KMS-11 (cell line): ENCODE measurements around the gene COL5A1.

Source experiments
- H2AFZ ChIP-seq: fragments of 200-600 bp; sonication (generic); 2 replicates; pipeline ENCODE4 v1.6.1; 2016; ENCODE audit warnings: antibody characterized with exemption, mixed run types, low read depth
- H3K27ac ChIP-seq: fragments of 200-600 bp; sonication (generic); 2 replicates; pipeline ENCODE4 v1.6.1; 2016; ENCODE audit warnings: mild to moderate bottlenecking, mixed run types
- H3K27me3 ChIP-seq: fragments of 200-600 bp; sonication (generic); 2 replicates; pipeline ENCODE4 v1.6.1; 2017; ENCODE audit warnings: mild to moderate bottlenecking, low read depth, mixed run types, moderate library complexity; ENCODE audit not compliant: insufficient read depth
- H3K36me3 ChIP-seq: fragments of 200-600 bp; sonication (generic); 2 replicates; pipeline ENCODE4 v1.6.1; 2017; ENCODE audit warnings: mild to moderate bottlenecking, mixed run types; ENCODE audit not compliant: insufficient read depth
- H3K4me1 ChIP-seq: fragments of 200-600 bp; sonication (generic); 2 replicates; pipeline ENCODE4 v1.6.1; 2016; ENCODE audit warnings: mild to moderate bottlenecking, low read depth, mixed run types; ENCODE audit not compliant: poor library complexity, severe bottlenecking
- H3K4me2 ChIP-seq: fragments of 200-600 bp; sonication (generic); 2 replicates; pipeline ENCODE4 v1.7.0; 2016; ENCODE audit warnings: mild to moderate bottlenecking, mixed run types
- H3K4me3 ChIP-seq: fragments of 200-600 bp; sonication (generic); IDR thresholded peaks from 2 replicates; pipeline ENCODE4 v1.6.1; 2017; ENCODE audit warnings: low read depth, low read length, mixed read lengths; ENCODE audit not compliant: insufficient read depth
- H3K79me2 ChIP-seq: fragments of 200-600 bp; sonication (generic); 2 replicates; pipeline ENCODE4 v1.6.1; 2016; ENCODE audit warnings: low read depth, mixed run types; ENCODE audit not compliant: insufficient read depth
- H3K9ac ChIP-seq: fragments of 200-600 bp; sonication (generic); 2 replicates; pipeline ENCODE4 v1.6.1; 2016; ENCODE audit warnings: mild to moderate bottlenecking, mixed run types
- H4K20me1 ChIP-seq: fragments of 200-600 bp; sonication (generic); 2 replicates; pipeline ENCODE4 v1.6.1; 2016; ENCODE audit warnings: mild to moderate bottlenecking, mixed run types; ENCODE audit not compliant: insufficient read depth
- TF ChIP-seq, protein P1 (sequence below): fragments of 200-600 bp; sonication (generic); conservative IDR thresholded peaks from 2 replicates; pipeline ENCODE4 v1.6.1; 2017; ENCODE audit warnings: low read depth, mild to moderate bottlenecking, antibody characterized with exemption, low read length, moderate library complexity, mixed read lengths

Gene COL5A1

DNA sequence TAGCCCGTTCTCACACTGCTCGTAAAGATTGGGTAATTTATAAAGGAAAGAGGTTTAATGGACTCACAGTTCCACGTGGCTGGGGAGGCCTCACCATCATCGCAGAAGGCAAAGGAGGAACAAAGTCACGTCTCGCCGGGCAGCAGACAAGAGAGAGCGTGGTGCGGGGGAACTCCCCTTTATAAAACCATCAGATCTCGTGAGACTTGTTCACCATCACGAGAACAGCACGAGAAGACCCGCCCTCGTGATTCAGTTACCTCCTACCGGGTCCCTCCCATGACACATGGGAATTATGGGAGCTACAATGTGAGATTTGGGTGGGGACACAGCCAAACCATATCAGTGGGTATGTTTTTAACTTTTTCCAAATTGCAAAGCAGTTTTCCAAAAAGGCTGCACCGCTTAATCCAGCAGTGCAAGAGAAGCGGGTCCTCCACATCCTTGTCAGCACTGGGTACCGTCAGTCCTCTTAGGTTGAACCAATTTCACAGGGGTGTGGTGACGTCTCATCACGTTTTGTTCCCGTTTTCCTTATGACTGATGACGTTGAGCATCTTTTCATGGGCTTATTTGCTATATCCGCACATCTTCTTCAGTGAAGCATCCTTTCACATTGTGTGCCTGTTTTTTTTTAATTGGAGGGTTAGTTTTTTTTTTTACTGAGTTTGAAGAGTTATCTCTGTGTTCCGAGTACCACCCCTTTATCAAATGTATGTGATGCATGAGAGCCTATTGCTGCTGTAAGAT is 231.1 kb downstream of the COL5A1 start:
- Histone ChIP-seq H3K36me3 (no peaks in the 10 kb centered on the region), H3K9ac (no peak overlapping the region), H2AFZ (no peak overlapping the region), H3K79me2 (no peaks in the 10 kb centered on the region), H3K27ac (no peak overlapping the region), H3K4me2 (no peak overlapping the region), H3K27me3 (peaks cover 28% of the 10 kb centered on the region; the same call in 1 of the 2 replicates), H3K4me3 (no peak overlapping the region), H4K20me1 (no peaks in the 10 kb centered on the region), H3K4me1 (no peaks in the 10 kb centered on the region)
- TF ChIP-seq, protein P1, sequence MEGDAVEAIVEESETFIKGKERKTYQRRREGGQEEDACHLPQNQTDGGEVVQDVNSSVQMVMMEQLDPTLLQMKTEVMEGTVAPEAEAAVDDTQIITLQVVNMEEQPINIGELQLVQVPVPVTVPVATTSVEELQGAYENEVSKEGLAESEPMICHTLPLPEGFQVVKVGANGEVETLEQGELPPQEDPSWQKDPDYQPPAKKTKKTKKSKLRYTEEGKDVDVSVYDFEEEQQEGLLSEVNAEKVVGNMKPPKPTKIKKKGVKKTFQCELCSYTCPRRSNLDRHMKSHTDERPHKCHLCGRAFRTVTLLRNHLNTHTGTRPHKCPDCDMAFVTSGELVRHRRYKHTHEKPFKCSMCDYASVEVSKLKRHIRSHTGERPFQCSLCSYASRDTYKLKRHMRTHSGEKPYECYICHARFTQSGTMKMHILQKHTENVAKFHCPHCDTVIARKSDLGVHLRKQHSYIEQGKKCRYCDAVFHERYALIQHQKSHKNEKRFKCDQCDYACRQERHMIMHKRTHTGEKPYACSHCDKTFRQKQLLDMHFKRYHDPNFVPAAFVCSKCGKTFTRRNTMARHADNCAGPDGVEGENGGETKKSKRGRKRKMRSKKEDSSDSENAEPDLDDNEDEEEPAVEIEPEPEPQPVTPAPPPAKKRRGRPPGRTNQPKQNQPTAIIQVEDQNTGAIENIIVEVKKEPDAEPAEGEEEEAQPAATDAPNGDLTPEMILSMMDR: no peak

DNA sequence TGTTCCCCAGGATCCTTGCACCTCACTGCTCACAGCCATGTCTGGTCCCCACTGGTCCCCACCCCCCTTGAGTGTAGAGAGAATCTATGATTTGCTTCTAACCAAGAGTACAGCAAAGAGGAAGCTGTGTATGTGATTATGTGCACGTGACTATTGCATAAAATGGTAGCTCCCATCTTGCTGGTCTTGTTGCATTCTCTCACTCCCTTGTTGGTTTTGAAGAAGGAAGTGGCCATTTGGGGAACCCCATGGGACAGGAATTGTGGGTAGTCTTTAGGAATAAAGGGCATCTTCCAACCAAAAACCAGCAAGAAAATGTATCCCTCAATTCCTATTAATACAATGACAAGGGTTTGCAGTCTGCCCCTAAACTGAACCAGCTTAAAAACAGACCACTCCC is 233.8 kb downstream of the COL5A1 start:
- Histone ChIP-seq H3K79me2 (no peaks in the 10 kb centered on the region), H3K4me1 (no peaks in the 10 kb centered on the region), H3K27me3 (peaks cover 25% of the 10 kb centered on the region; the same call in 1 of the 2 replicates), H3K4me2 (no peak overlapping the region), H3K9ac (no peak overlapping the region), H3K27ac (no peak overlapping the region), H3K4me3 (no peak overlapping the region), H4K20me1 (no peaks in the 10 kb centered on the region), H3K36me3 (no peaks in the 10 kb centered on the region), H2AFZ (no peak overlapping the region)
- TF ChIP-seq, protein P1: no peak

DNA sequence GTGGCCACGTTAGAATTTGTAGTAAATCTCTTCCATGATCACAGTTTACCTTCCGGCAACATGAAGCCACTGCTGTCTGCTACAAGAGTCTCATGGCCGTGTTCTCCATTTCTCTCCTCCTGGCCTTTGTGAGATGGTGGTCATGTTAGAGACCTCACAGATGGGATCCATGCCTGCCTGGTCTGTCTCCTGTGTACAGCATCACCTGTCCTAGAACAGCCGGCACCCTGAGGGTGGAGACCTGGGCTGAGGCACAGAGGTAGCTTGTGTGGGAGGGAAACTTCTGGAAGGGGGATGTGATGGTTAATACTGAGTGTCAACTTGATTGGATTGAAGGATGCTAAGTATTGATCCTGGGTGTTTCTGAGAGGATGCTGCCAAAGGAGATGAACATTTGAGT is 235.9 kb downstream of the COL5A1 start:
- Histone ChIP-seq H3K4me1 (no peaks in the 10 kb centered on the region), H3K36me3 (no peaks in the 10 kb centered on the region), H3K27ac (no peak overlapping the region), H3K4me3 (no peak overlapping the region), H4K20me1 (no peaks in the 10 kb centered on the region), H3K79me2 (no peaks in the 10 kb centered on the region), H3K4me2 (no peak overlapping the region), H3K9ac (no peak overlapping the region), H3K27me3 (peaks cover 22% of the 10 kb centered on the region; the same call in 1 of the 2 replicates), H2AFZ (no peak overlapping the region)
- TF ChIP-seq, protein P1: no peak

DNA sequence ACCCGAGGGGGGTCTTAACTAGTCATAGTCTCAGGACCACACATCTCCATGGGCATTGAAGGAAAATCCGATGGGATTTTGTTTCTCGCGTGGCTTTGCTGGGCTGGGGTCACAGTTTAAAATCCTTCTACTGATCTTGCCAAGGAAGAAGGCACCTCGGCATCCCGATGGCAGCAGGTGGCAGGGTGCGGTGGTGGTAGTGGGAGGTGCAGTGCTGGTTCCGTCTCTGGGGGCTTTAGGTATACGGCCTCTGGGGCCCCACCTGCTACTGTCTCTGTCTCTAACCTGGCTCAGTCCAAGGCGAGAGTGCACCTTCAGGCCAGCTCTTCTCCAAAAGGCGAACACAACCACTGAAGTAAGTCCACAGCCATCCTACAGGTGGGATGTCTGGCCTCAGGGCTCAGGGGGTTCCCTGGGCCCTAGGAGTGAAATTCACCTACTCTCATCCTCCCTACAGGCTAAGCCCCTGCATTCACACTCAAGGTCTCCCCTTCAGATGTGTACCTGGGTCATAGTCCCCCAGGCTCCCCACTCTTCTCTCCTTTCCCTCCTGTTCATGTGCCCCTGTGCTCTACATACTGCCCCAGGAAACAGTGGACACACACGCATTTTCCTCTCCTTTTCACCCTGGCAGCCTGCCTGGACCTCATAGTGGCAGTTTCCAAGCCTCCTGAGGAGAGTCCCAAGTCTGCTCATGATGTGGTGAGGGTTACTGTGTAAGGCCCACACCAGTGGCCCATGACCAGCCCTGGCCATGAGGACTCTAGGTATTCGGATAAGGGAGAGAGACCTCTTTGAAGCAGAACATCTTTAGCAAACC is 238.3 kb downstream of the COL5A1 start:
- no peak overlapping the region for H2AFZ ChIP-seq
- H3K79me2 ChIP-seq: no peaks in the 10 kb centered on the region
- no peak overlapping the region for H3K9ac ChIP-seq
- no peak overlapping the region for H3K4me2 ChIP-seq
- no peaks in the 10 kb centered on the region for H3K4me1 ChIP-seq
- no peak overlapping the region for H3K27ac ChIP-seq
- H3K36me3 ChIP-seq: no peaks in the 10 kb centered on the region
- H3K27me3 ChIP-seq: peaks cover 11% of the 10 kb centered on the region; the same call in 1 of the 2 replicates
- no peaks in the 10 kb centered on the region for H4K20me1 ChIP-seq
- H3K4me3 ChIP-seq: no peak overlapping the region
- TF ChIP-seq, protein P1: no peak
